Vagina (tissue), 2 donors: ENCODE results near the gene DNTTIP2.

ENCODE experiments used
- POLR2AphosphoS5 ChIP-seq, 2 donors: sonication (generic); formaldehyde crosslinking; IDR thresholded peaks; one replicate each; pipeline ENCODE4 v1.9.0; 2017; ENCODE audit warnings: antibody characterized with exemption in 2 of 2, mild to moderate bottlenecking in 2 of 2, low read depth in 1 of 2; ENCODE audit not compliant: insufficient read depth in 1 of 2
- TF ChIP-seq, protein P1 (sequence below), 3 experiments: fragments of 450-650 bp in 2 of 3; fragments of 200-600 bp in 1 of 3; sonication (generic) in 1 of 3; IDR thresholded peaks; one replicate each; pipeline ENCODE4 v1.5.1; 2017 to 2019; ENCODE audit warnings: antibody characterized with exemption in 3 of 3, mild to moderate bottlenecking in 2 of 3, moderate library complexity in 2 of 3

GRCh38 chr1:93900723-93901504, 21.9 kb upstream of the DNTTIP2 start:
- TF ChIP-seq, protein P1, sequence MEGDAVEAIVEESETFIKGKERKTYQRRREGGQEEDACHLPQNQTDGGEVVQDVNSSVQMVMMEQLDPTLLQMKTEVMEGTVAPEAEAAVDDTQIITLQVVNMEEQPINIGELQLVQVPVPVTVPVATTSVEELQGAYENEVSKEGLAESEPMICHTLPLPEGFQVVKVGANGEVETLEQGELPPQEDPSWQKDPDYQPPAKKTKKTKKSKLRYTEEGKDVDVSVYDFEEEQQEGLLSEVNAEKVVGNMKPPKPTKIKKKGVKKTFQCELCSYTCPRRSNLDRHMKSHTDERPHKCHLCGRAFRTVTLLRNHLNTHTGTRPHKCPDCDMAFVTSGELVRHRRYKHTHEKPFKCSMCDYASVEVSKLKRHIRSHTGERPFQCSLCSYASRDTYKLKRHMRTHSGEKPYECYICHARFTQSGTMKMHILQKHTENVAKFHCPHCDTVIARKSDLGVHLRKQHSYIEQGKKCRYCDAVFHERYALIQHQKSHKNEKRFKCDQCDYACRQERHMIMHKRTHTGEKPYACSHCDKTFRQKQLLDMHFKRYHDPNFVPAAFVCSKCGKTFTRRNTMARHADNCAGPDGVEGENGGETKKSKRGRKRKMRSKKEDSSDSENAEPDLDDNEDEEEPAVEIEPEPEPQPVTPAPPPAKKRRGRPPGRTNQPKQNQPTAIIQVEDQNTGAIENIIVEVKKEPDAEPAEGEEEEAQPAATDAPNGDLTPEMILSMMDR (IDR thresholded peaks at IDR 0.05) = no peak
- TF ChIP-seq POLR2AphosphoS5 (IDR thresholded peaks at IDR 0.05; ENCODE audit: insufficient read depth in 1 of 2, low read depth in 1 of 2) = no peak
